AG08395 (cell line): ENCODE measurements around the gene ENGASE.
A peak's percentile ranks its signal among the peaks of the same experiment; 100 is the strongest.

ENCODE experiments used
- DNase-seq: peaks from one replicate; pipeline ENCODE4 v3.0.0; 2012; ENCODE audit warnings: mixed read lengths, low spot score

Gene ENGASE

DNA sequence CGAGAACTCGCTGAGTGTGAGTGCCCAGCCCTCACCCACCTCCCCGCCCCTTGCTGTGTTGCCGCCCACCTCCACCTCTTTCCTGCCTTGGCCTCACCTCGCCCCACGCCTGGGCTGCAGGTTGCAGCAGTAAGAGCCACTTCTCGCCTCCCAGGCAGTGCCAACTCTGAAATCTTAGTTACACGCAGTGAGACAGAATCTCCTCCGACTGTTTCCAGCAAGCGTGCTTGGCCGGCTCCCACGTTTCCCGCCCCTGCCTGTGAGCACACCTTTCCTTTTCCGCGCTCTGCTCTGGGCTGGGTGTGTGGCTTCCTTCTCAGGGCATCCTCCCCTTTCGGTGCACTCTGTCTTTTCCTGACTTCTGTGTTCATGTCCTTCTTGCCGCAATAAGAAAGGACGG, 5.7 kb downstream of the ENGASE start:
- DNase-seq: no peak

DNA sequence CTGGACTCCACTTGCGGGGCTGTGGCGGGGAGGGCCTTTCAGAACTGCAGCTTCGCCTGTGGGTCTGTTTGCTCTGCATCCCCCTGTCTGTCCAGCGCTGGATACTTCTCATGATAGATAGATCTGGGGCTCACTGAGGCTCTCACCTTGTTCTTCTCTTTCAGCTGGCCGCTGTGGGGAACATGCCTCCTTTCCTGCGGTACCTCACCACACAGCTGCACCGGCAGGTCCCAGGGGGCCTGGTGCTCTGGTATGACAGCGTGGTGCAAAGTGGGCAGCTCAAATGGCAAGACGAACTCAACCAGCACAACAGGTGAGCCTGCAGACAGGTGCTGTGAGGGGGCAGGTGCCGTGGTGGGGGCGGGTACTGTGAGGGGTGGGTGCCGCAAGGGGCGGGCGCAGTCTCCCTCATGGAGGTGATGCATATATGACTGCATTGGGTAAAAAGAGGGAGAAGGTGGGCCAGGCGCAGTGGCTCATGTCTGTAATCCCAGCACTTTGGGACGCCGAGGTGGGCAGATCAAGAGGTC, 6.2 kb downstream of the ENGASE start:
- no peak for DNase-seq

GRCh38 chr17:79081571-79082276, 7.1 kb downstream of the ENGASE start:
- DNase-seq: no peak

GRCh38 chr17:79082311-79083190, 7.9 kb downstream of the ENGASE start:
- DNase-seq: peak; percentile 58

DNA sequence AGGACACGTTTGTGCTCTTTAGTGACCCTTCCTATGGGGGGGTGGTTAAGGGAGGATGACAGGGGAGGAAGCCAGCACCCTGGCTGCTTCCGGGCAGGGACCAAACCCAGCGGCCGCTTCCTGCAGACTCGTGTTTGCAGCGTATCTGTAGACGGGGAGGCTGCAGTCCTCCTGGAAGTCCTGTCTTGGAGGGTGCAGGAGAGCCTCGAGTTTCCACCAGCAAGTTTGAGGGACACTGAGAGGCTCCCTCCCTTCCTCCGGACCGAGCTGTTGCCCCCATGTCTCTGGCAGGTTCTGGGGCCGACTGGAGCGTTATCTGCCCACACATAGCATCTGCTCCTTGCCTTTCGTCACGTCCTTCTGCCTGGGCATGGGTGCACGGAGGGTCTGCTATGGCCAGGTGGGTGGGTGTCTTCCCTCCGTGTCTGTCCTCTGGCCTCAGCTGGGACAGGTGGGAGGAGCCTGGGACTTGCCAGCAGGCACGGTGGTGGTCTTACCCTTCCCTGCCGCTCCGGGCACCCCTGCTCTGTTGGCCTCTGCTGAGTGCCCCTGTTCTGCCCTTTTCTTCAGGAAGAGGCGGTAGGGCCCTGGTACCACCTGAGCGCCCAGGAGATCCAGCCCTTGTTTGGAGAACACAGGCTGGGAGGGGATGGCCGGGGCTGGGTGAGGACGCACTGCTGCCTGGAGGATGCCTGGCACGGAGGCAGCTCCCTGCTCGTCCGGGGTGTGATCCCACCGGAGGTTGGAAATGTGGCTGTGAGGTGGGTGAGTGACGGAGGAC, 8.8 kb downstream of the ENGASE start:
- DNase-seq: no peak

GRCh38 chr17:79084291-79085153, 9.9 kb downstream of the ENGASE start:
- no peak for DNase-seq

GRCh38 chr17:79085154-79085920, 10.7 kb downstream of the ENGASE start:
- DNase-seq: no peak

DNA sequence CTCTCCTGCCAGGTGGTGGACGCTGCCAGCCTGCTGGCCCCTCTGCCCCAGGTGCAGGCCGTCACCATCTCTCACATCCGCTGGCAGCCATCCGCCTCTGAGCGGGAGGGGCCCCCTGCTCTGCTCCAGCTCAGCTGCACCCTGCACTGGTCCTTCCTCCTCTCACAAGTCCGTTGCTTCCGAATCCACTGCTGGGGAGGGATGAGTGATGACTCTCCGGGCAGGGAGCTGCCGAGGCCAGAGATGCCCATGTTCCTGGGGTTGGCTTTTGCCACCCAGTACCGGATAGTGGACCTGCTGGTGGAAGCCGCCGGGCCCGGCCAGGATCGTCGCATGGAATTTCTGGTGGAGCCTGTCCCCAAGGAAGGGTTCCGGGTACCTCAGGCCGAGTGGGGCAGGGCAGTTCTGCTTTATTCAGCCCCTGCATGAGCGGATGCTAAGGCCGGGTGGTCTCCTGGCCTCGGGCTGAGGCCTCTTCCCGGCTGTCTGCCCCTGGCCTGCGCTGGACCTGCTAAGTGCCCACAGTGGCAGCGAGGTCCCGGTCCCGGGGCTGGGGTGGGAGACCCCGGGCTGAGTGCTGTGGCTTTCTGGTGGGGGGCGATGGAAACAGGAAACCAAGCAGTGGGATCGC, 11.4 kb downstream of the ENGASE start:
- DNase-seq: no peak

- DNase-seq: no peak
These were observed 12.2 kb downstream of the ENGASE start for GRCh38 chr17:79086609-79087427.

GRCh38 chr17:79087428-79088143, 13.0 kb downstream of the ENGASE start:
- peak; percentile 81 for DNase-seq

GRCh38 chr17:79088247-79088996, 13.8 kb downstream of the ENGASE start:
- DNase-seq: no peak

GRCh38 chr17:79088997-79089328, 14.3 kb downstream of the ENGASE start:
- DNase-seq: no peak

- no peak for DNase-seq
These were observed 15.3 kb downstream of the ENGASE start for GRCh38 chr17:79089720-79090442.

DNA sequence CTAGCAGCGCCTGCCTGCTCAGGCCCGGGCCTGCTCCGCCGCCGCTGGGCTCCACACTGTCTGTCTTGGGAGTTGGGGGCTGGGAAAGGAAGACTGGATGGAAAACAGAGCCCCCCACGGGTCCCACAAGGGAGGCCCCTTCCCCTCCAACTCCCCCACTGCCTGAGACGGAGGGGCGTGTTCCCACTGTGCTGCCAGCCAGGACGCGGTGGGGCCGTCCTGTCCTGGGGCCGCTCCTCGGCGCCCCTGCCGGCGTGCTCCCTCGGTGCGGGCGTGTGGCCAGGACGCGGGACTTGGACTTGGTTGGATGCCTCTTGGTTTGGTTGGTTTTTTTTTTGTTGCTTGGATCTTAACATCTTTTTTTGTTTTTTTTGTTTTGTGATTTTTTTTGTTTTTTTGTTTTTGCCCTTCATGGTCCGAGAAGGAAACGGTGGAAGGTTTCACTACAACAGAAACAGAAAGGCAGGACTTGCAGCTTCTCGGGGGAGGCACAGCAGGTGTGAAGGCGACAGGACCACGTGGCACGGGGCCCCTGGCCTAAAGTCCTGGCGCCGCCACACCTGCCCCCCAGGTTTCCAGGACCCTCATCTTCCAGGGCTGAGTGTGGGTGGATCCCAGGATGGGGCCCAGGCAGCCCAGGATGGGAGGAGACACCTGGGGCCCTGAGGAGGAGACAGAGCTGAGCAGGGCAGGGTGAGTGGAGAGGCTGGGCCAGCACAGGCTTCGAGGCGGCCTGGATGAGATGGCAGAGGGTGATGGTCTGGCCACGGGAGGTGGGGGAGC, 16.0 kb downstream of the ENGASE start:
- peak; percentile 53 for DNase-seq

- no peak for DNase-seq
These were observed 16.6 kb downstream of the ENGASE start for GRCh38 chr17:79091226-79091670.

DNA sequence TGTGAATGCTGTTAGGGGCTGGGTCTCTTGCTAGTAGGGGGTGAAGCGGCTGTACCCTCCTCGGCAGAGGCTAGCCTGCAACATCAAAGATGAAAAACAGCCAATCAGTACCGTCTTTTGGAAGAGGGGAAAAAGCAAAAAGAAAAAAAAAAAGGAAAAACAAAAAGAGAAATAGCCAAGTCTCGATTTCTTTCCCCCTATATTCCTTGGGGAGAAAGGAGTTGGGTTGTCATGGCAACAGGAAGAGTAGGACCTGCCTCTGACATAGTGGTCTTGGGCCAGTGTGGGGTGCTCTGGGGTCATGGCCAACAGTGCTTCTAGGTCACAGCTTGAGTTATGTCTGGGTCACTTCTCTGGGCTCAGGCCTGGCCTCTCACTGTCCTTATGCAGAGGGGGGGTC, 17.9 kb downstream of the ENGASE start:
- no peak for DNase-seq
